Activated gamma-delta T cell treated with anti-CD3 and anti-CD28 coated beads, Interleukin-2, amount 50 U/mL, for 16 hours (primary cell): ENCODE data around the gene HS6ST2.

Experiments used
- DNase-seq: peaks from one replicate; pipeline ENCODE4 v3.0.0-alpha.2; 2020; ENCODE audit warnings: low read depth

The HS6ST2 gene

DNA sequence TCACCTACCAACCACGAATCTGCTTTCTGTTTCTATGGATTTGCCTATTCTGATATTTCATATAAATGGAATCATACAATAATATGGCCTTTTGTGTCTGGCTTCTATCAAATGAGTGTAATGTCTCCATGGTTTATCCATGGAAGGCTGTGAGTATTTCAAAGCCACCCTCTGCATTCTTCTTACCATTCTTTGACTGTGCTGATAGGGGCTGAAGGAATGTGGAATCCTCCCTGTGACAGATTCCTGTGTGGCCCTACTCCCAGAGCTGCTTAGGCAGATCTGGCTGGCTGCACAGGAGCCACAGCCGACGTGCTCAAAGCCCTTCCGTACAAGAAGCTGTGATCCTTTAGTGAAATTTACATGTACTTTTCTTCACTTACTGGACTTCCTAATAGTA, 163.2 kb downstream of the HS6ST2 start:
- no peak for DNase-seq

DNA sequence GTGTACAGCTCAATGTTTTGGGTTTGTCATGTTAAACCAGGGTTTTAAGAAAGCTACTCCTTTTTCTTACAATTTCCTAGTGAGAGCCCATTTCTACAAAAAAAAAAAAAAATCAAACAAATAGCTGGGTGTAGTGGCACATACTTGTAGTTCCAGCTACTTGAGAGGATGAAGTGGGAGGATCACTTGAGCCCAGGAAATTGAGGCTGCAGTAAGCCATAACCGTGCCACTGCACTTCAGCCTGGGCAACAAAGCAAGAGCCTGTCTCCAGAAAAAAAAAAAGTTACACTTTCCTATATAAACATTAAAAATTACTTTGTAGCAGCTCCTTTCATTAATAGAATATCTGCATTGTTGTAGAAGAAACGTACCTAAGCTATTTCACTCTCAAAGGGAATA, 166.7 kb downstream of the HS6ST2 start:
- DNase-seq: no peak

DNA sequence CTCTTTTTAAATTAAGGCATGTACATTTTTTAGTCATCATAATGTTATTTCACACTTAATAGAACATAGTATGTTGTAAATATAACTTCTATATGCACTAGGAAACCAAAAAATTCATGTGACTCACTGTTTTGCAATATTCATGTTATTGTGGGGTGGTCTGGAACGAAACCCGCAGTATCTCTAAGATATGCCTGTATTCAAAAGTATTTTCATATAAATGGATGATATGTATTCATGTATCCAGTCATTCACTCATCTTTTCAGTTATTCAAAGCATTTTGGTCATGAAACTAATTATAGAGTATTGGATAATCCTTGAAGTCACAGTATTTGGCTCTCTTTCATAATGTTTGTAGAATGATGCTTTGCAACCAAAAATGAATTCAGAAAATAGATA, 168.1 kb downstream of the HS6ST2 start:
- no peak for DNase-seq

DNA sequence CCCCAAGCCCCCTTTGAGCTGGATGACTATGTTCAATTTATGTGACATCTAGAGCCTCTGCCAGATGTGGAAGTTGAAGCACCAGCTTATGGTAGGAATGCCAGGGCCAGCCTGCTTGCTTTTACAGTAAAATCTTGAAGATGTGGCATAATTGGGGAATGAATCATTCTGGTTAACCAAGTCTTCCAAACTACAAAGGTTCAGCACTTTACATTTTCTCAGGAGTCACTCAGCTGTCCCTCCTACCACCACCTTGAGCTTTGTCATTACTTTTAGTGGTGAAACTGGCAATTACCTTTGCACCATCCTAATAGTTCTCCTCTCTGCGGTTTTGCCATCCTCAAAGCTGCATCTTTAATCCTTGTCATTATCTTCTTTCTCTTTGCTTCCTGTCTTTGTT, 172.2 kb downstream of the HS6ST2 start:
- DNase-seq: no peak

- no peak for DNase-seq
Measured at GRCh38 chrX:132778917-132779316, 179.5 kb downstream of the HS6ST2 start.

DNA sequence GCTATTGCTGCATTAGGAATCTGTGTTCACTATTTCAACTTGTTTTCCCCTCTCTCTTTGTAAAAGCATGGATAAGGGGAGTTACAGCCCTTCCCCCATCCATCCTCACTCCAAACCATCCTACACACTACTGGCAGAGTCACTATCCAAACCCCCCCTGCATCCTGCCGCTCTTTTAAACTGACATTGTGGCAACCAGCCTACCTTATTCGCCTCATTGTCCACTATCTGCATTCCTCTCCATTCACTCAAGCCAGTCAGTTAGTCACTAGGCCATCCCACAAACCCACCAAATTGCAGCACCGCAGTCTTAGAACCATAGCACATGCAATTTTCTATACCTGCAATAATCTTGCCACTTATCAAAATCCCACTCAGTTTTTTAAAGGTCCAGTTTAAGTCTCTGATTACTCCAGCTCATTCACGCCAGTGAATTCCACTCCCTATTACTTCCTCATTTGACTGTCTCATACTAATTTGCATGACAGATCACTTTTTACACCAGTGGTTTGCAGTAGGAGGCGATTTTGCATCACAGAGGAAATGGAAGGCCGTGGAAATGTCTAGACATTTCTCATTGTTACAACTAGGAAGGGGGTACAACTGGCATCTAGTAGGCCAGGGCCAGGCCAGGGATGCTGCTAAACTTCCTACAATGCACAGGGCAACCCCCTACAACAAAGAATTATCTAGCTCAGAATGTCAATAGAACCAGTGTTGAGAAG, 181.8 kb downstream of the HS6ST2 start:
- DNase-seq: no peak

DNA sequence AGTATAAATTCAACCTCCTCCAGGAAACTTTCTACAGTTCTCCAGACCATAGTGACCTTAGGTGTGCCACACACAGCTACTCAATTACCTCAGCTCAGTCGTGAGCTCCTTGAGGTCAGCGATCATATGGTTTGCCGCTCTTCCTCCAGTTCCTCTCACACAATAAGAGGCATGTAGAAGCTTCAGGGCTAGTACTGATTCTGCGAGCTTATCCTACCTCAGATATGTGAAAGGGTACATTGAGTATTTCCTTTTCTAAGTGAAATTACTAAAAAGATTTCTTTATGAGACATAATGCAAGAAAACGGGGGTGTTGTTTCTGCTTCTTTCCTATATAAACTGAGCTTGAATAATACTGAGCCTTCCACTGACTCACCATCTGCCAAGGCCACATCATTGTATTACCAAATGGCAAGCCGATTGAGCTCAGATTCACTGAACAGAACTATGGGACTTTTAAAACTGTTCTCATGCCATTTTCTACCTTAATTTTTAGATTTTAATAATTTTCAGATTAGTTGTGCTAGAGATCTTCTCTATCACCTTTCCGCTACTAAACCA, 183.1 kb downstream of the HS6ST2 start:
- no peak for DNase-seq

DNA sequence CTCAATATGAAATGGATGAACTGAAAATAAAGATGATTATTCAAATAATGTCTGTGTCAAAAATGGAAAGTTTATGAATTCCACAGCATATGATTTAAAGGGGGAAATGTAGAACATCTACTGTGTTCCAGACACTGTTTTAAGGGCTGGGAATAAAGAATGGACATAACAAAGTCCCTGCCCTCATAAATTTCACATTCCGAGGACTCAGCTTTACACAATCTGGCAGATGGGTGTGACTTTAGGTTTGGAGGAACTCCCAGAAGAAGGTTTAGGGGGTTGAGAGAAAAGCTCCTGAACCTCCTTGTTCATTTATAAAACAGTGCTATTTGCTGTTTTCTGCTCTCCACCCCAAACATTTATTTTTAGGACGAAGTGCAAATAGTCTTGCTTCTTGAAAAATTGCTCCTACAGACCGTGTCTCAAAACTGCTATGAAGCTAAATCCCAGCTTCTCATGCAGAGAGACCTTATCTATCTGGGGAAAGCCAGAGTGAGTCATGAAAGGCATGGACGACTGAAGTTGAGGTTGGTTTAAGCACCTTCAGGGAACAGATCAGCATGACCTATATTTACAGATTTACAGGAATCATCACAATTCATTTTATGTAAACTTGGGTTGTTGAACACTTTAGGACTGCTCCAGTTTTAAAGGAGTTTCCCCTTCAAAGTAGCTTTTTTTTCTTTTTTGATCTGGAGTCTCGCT, 184.3 kb downstream of the HS6ST2 start:
- DNase-seq: no peak

DNA sequence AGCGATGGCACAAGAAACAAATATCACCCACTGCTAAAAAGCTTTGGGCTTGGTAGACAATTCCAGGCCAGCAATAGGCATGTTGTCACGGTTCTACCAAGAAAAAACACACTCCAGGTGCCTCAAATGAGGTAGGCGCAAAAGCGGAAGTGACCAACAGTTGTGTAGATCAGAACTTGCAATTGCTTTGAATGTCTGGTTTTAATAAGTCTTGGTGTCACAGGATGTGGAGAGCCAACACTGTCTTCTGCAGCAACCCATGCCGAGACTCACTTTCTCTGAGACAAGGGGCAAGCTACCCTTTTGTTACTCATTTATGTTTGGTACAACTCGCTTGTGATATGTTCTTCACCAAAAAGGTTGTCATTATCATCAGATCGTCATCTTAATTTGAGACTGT, 188.8 kb downstream of the HS6ST2 start:
- DNase-seq: no peak

GRCh38 chrX:132766452-132766851, 192.0 kb downstream of the HS6ST2 start:
- DNase-seq: no peak

DNA sequence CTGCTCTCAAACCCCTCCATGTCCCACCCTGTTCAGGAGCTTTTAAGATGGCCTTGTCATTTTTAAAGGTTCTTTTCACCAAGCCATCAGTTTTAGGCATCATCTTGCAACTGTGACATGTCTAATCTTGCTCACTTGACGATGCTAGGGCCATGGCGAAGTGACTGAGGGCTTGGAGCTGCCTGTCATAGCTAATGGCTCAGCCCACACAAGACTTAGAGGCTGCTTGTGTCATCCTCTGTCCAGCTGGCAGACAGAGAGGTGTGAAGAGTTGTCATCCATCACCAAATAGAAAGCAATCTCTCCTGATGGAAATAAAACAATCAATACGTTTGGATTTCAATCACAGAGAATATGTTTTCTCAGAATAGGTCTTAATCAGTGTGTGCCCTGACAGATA, 194.9 kb downstream of the HS6ST2 start:
- no peak for DNase-seq

- no peak for DNase-seq
Measured at GRCh38 chrX:132758759-132759158, 199.7 kb downstream of the HS6ST2 start.

GRCh38 chrX:132757066-132757623, 201.3 kb downstream of the HS6ST2 start:
- DNase-seq: no peak

DNA sequence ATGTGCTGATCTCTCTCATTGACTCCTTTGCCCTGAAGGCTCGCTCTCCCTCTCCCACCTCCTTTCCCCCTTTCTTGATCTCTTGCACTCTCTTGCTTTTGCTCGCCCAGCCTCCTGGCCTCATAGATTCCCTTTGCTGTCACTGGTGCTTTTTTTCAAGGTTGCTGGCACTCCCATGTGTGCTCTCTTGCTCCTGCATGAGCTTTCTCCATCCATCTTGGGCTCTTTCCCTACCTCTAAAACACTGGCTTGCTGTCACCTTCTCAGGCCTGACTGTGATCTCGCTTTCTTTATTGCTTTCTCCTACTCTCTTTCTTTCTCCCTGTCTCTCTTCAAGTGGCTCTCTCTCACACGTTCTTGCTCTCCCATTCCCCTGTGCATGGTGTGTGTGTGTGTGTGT, 202.0 kb downstream of the HS6ST2 start:
- no peak for DNase-seq

- DNase-seq: no peak
Measured at GRCh38 chrX:132751063-132751690, 207.3 kb downstream of the HS6ST2 start.

DNA sequence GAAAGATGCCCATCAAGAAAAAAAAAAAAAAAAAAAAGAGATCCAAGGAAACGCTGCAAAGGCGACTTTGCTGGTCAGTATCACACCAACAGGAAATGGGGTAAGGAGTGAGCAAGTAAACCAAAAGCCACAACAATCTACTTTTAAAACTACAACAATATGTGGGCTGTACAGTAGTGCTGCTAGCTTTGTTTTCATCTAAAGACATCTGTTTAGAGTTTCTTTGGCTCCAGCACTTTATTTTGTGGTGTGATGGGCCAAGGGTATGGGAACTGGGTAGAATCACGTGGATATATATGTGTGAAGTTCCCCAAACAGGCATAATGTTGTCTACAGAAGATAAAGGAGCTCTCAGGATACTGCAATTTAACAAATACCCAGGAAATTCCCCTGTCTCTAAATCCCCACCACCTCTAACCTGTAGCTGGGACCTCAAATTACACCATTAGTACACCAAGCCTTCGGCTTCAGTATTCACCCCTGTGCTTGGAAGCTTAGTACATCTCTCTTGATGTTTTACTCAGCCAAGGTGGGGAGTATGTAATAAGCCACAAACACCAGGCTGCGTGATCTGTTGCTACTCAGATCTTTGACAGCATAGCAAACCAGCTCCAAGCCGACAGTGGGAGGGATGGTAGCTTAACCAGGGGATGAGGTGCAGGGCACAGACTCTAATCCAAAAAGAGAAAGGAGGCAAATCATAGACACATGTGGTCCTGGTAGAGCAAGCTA, 207.9 kb downstream of the HS6ST2 start:
- no peak for DNase-seq

- no peak for DNase-seq
Measured at GRCh38 chrX:132749406-132749805, 209.0 kb downstream of the HS6ST2 start.

- DNase-seq: no peak
Measured at GRCh38 chrX:132748909-132749308, 209.5 kb downstream of the HS6ST2 start.

DNA sequence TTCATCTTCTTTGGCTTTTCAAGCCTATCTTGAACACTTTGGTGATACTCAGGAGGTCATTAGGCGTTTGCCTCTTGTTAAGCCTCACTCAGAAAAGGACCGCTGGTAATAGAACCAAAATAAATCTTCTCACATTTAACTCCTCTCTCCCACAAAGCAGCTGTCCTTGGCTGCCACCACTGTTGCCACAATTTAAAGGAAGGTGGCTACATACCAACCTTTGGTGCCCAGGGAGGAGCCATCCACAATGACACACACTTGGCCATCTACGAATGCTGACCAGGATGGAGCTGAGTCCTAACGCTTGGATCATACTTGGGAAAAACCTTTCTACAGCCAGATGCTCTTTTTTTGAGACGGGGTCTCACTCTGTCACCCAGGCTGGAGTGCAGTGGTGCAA, 210.2 kb downstream of the HS6ST2 start:
- no peak for DNase-seq

- no peak for DNase-seq
Measured at GRCh38 chrX:132745593-132745992, 212.8 kb downstream of the HS6ST2 start.

- no peak for DNase-seq
Measured at GRCh38 chrX:132744470-132744869, 214.0 kb downstream of the HS6ST2 start.

- no peak for DNase-seq
Measured at GRCh38 chrX:132743086-132743485, 215.3 kb downstream of the HS6ST2 start.
